ENCODE measurements around the gene GCN1. TPM values are rescaled to one million over a fixed set of nuclear protein-coding genes. Genes with fewer than 3 reads are reported as not detected.

Gene GCN1
- total and polyA plus RNA-seq, 12 donors = 9.7 to 41.3 (median 34.0) TPM

DNA sequence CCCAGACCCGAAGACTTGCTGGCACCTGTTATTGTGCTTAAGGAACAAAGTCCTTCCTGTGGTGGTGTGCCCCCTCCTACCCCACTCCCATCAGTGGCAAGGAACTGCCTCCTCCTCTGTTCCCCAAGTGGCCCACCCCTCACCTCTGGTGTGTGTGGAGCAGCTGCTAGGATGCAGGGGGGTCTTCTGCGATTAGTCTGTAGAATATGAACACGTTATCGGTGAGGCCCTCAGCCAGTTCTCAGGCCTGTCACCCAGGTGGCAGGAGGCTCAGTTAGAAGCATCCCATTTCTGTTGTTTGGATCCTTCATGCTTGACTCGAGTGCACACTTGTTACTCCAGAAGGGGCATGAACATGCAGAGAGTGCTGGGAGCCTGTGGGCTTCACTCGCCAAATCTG, 117.3 kb downstream of the GCN1 start:
- DNase-seq = no peak
- Histone ChIP-seq H3K27ac (no peak overlapping the region), H3K4me1 (peaks cover 0 to 11% (median 0%) of the 10 kb centered on the region in 9 donors), H3K4me3 (no peak overlapping the region), H3K9me3 (no peaks in the 10 kb centered on the region), H3K36me3 (no peaks in the 10 kb centered on the region), H3K27me3 (peaks cover 0 to 10% (median 0%) of the 10 kb centered on the region in 7 donors)
- ATAC-seq = no peak
- intact Hi-C loops (cut with DNase I) = no loop called here
- 88 to 92% methylated on average over 6 of the region's 6 CpGs for WGBS, 2 donors
- TF ChIP-seq, protein P1, sequence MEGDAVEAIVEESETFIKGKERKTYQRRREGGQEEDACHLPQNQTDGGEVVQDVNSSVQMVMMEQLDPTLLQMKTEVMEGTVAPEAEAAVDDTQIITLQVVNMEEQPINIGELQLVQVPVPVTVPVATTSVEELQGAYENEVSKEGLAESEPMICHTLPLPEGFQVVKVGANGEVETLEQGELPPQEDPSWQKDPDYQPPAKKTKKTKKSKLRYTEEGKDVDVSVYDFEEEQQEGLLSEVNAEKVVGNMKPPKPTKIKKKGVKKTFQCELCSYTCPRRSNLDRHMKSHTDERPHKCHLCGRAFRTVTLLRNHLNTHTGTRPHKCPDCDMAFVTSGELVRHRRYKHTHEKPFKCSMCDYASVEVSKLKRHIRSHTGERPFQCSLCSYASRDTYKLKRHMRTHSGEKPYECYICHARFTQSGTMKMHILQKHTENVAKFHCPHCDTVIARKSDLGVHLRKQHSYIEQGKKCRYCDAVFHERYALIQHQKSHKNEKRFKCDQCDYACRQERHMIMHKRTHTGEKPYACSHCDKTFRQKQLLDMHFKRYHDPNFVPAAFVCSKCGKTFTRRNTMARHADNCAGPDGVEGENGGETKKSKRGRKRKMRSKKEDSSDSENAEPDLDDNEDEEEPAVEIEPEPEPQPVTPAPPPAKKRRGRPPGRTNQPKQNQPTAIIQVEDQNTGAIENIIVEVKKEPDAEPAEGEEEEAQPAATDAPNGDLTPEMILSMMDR (IDR thresholded peaks at IDR 0.05) = no peak

Small RNA genes lying within 50 kb of the gene (microRNA-seq; reads per million reads assigned to microRNA genes)
- 0 reads per million in 2 donors for gene MIR4498

Other genes with a start within 250 kb of the GCN1 start
- 1 to 10 TPM in 1 of 10 donors, under 1 TPM in 7, not detected in 2; 0.10 to 1.5 (median 0.34) TPM for gene BICDL1, start 205.5 kb downstream of the GCN1 start, total RNA-seq
- under 1 TPM; 0.16 to 0.44 TPM for gene BICDL1, start 205.5 kb downstream of the GCN1 start, polyA plus RNA-seq
- gene RAB35, start 78.0 kb downstream of the GCN1 start, total RNA-seq = 10 to 100 TPM; 15.4 to 33.6 (median 24.3) TPM
- gene RAB35, start 78.0 kb downstream of the GCN1 start, polyA plus RNA-seq = 10 to 100 TPM; 13.3 to 24.1 TPM
- gene RPLP0, start 6.4 kb upstream of the GCN1 start, total RNA-seq = 1,000 to 10,000 TPM in 1 of 10 donors, 100 to 1,000 TPM in 9; 578 to 1,255 (median 694) TPM
- 1,000 to 10,000 TPM in 1 of 2 donors, 100 to 1,000 TPM in 1; 852 to 3,129 TPM for gene RPLP0, start 6.4 kb upstream of the GCN1 start, polyA plus RNA-seq
- gene PXN, start 71.0 kb upstream of the GCN1 start, total RNA-seq = 10 to 100 TPM; 52.0 to 83.7 (median 63.3) TPM
- 100 to 1,000 TPM in 1 of 2 donors, 10 to 100 TPM in 1; 41.2 to 123 TPM for gene PXN, start 71.0 kb upstream of the GCN1 start, polyA plus RNA-seq
- over 10,000 TPM in 7 of 10 donors, 1,000 to 10,000 TPM in 3; 5,348 to 18,425 (median 10,263) TPM for gene RNU4-2, start 97.2 kb upstream of the GCN1 start, total RNA-seq
- not detected for gene RNU4-2, start 97.2 kb upstream of the GCN1 start, polyA plus RNA-seq
- gene RNU4-1, start 98.5 kb upstream of the GCN1 start, total RNA-seq = 1,000 to 10,000 TPM in 6 of 10 donors, 100 to 1,000 TPM in 4; 426 to 3,423 (median 1,870) TPM
- not detected for gene RNU4-1, start 98.5 kb upstream of the GCN1 start, polyA plus RNA-seq
- 1 to 10 TPM; 3.7 to 9.0 (median 4.7) TPM for gene SIRT4, start 107.6 kb upstream of the GCN1 start, total RNA-seq
- gene SIRT4, start 107.6 kb upstream of the GCN1 start, polyA plus RNA-seq = 1 to 10 TPM; 2.8 to 6.2 TPM
- gene PLA2G1B, start 133.1 kb upstream of the GCN1 start, total RNA-seq = 1 to 10 TPM in 3 of 10 donors, under 1 TPM in 4, not detected in 3; 0.65 to 1.8 (median 0.89) TPM
- gene PLA2G1B, start 133.1 kb upstream of the GCN1 start, polyA plus RNA-seq = under 1 TPM in 1 of 2 donors, not detected in 1; 0.22 TPM
- gene MSI1, start 174.4 kb upstream of the GCN1 start, total RNA-seq = 1 to 10 TPM; 2.8 to 9.6 (median 6.4) TPM
- gene MSI1, start 174.4 kb upstream of the GCN1 start, polyA plus RNA-seq = 1 to 10 TPM; 1.1 to 2.9 TPM
- 100 to 1,000 TPM; 101 to 180 (median 151) TPM for gene COX6A1, start 243.4 kb upstream of the GCN1 start, total RNA-seq
- 100 to 1,000 TPM; 531 to 859 TPM for gene COX6A1, start 243.4 kb upstream of the GCN1 start, polyA plus RNA-seq

Measured in heart right ventricle (tissue), 16 donors.